CD14-positive monocyte (primary cell): ENCODE data around the gene RLN3. TPM values are rescaled to one million over a fixed set of nuclear protein-coding genes. Genes with fewer than 3 reads are reported as not detected.
"Not testable (repeated sequence)": the region's sequence is repeated elsewhere in the genome, so short reads cannot be mapped to it uniquely, and the experiment has no call there.

Experiments
- DNase-seq, 3 donors: peaks; one replicate each; pipeline ENCODE4 v3.0.0-alpha.2; 2011 to 2022
- H2AFZ ChIP-seq: 2 replicates; pipeline ENCODE4 v1.6.0; 2012; ENCODE audit warnings: mild to moderate bottlenecking, low read depth, low read length, inconsistent platforms; ENCODE audit not compliant: insufficient read depth, poor library complexity, severe bottlenecking
- H3K27ac ChIP-seq, 2 donors: 1 replicate in 1 of 2; 2 replicates in 1 of 2; pipeline ENCODE4 v1.5.1; 2012 to 2013; ENCODE audit warnings: low read length in 2 of 2, control low read depth in 1 of 2, inconsistent platforms in 1 of 2, low read depth in 1 of 2, mild to moderate bottlenecking in 1 of 2
- H3K27me3 ChIP-seq, 2 donors: one replicate each; pipeline versions ENCODE4 v1.6.0 to v1.6.1; 2011 to 2013; ENCODE audit warnings: low read length in 2 of 2; ENCODE audit not compliant: control insufficient read depth in 2 of 2, insufficient read depth in 2 of 2
- H3K36me3 ChIP-seq, 2 donors: replicated peaks in 1 of 2; 1 replicate in 1 of 2; 2 replicates in 1 of 2; pipeline versions ENCODE4 v1.5.1 to v1.6.1; 2012 to 2013; ENCODE audit warnings: low read length in 2 of 2, control low read depth in 1 of 2, inconsistent platforms in 1 of 2, mild to moderate bottlenecking in 1 of 2; ENCODE audit not compliant: insufficient read depth in 2 of 2, control insufficient read depth in 1 of 2
- H3K4me1 ChIP-seq, 2 donors: 1 replicate in 1 of 2; 2 replicates in 1 of 2; pipeline versions ENCODE4 v1.5.1 to v1.6.1; 2012 to 2013; ENCODE audit warnings: low read length in 2 of 2, control low read depth in 1 of 2, inconsistent platforms in 1 of 2, mild to moderate bottlenecking in 1 of 2, moderate library complexity in 1 of 2; ENCODE audit not compliant: insufficient read depth in 2 of 2, control insufficient read depth in 1 of 2
- H3K4me2 ChIP-seq: replicated peaks from 2 replicates; pipeline ENCODE3; 2012; ENCODE audit warnings: low read length, moderate library complexity, mild to moderate bottlenecking; ENCODE audit not compliant: poor library complexity, severe bottlenecking; ENCODE audit errors: extremely low read depth
- H3K4me3 ChIP-seq, 3 experiments: fragments of 200-600 bp in 1 of 3; sonication (generic) in 1 of 3; replicated peaks in 1 of 3; 1 replicate in 2 of 3; 2 replicates in 1 of 3; pipeline ENCODE4 v1.5.1; 2011 to 2013; ENCODE audit warnings: low read length in 3 of 3, mild to moderate bottlenecking in 3 of 3, control low read depth in 2 of 3, low read depth in 2 of 3, inconsistent platforms in 1 of 3, moderate library complexity in 1 of 3
- H3K79me2 ChIP-seq: 2 replicates; pipeline ENCODE4 v1.6.0; 2012; ENCODE audit warnings: mild to moderate bottlenecking, control low read depth, inconsistent platforms, low read length, moderate library complexity; ENCODE audit not compliant: insufficient read depth
- H3K9ac ChIP-seq: 2 replicates; pipeline ENCODE4 v1.6.0; 2017; ENCODE audit warnings: low read length, mild to moderate bottlenecking; ENCODE audit not compliant: insufficient read depth, poor library complexity, severe bottlenecking
- H3K9me3 ChIP-seq, 2 donors: replicated peaks in 1 of 2; 1 replicate in 1 of 2; 2 replicates in 1 of 2; pipeline versions ENCODE4 v1.5.1 to v1.6.1; 2012 to 2013; ENCODE audit warnings: low read length in 2 of 2, control low read depth in 1 of 2; ENCODE audit not compliant: control insufficient read depth in 1 of 2, insufficient read depth in 1 of 2
- H4K20me1 ChIP-seq: 2 replicates; pipeline ENCODE4 v1.6.0; 2012; ENCODE audit warnings: mild to moderate bottlenecking, low read length, control low read depth, moderate library complexity; ENCODE audit not compliant: insufficient read depth
- H3K27ac Mint-ChIP-seq, 7 donors: one replicate each; pipeline ENCODE4 v1.8.0; 2020; ENCODE audit warnings: mild to moderate bottlenecking in 7 of 7, mixed read lengths in 7 of 7, moderate library complexity in 6 of 7, inconsistent platforms in 2 of 7
- H3K27me3 Mint-ChIP-seq, 3 donors: one replicate each; pipeline ENCODE4 v1.8.0; 2021 to 2022; ENCODE audit warnings: low read depth in 3 of 3, mild to moderate bottlenecking in 3 of 3, mixed read lengths in 3 of 3, moderate library complexity in 3 of 3, inconsistent platforms in 1 of 3
- H3K36me3 Mint-ChIP-seq, 2 donors: one replicate each; pipeline ENCODE4 v1.8.0; 2020; ENCODE audit warnings: mixed read lengths in 2 of 2, inconsistent platforms in 1 of 2, mild to moderate bottlenecking in 1 of 2
- H3K4me1 Mint-ChIP-seq: one replicate; pipeline ENCODE4 v1.8.0; 2020; ENCODE audit warnings: mild to moderate bottlenecking, mixed read lengths
- H3K4me3 Mint-ChIP-seq, 2 donors: one replicate each; pipeline ENCODE4 v1.8.0; 2020; ENCODE audit warnings: mild to moderate bottlenecking in 2 of 2, mixed read lengths in 2 of 2, moderate library complexity in 1 of 2
- H3K9me3 Mint-ChIP-seq, 7 donors: one replicate each; pipeline ENCODE4 v1.8.0; 2020 to 2022; ENCODE audit warnings: mixed read lengths in 7 of 7, mild to moderate bottlenecking in 6 of 7, moderate library complexity in 6 of 7, inconsistent platforms in 2 of 7
- CTCF ChIP-seq: fragments of 200-600 bp; IDR thresholded peaks from one replicate; pipeline ENCODE4 v1.8.0; 2022; ENCODE audit warnings: antibody characterized with exemption, mild to moderate bottlenecking
- WGBS: methylation state at CpG from one replicate; pipeline ENCODE4 v1.1.5; 2013; ENCODE audit warnings: missing lambda C conversion rate; ENCODE audit not compliant: insufficient coverage; 5-methylcytosine and 5-hydroxymethylcytosine counted together
- intact Hi-C, 2 donors: fragments of 100-400 bp; cut with micrococcal nuclease; formaldehyde crosslinking; loops; one replicate each; pipeline versions ENCODE4 v1.15.0 to v1.15.1; 2023
- polyA plus RNA-seq, 3 donors: library from polyadenylated mRNA; depleted of rRNA in 1 of 3; unstranded in 2 of 3; stranded (reverse) in 1 of 3; fragments of 300-500 nt in 2 of 3; fragments of >200 nt in 1 of 3; fragmentation: Illumina TruSeq in 2 of 3; gene quantifications; 1 replicate in 2 of 3; 2 replicates in 1 of 3; pipeline ENCODE4 v1.2.3, GENCODE V29; 2012 to 2021

Gene RLN3
- polyA plus RNA-seq, 3 donors = not detected

GRCh38 chr19:14019100-14019499 is 8.8 kb upstream of the RLN3 start:
- peak in 2 of 3 donors; percentile 43 for DNase-seq
- TF ChIP-seq CTCF = no peak
- H3K9ac ChIP-seq = no peak overlapping the region

GRCh38 chr19:14019739-14020138 is 8.2 kb upstream of the RLN3 start:
- H3K27me3 ChIP-seq, H3K36me3 Mint-ChIP-seq, H3K9me3 Mint-ChIP-seq, intact Hi-C loops, H3K36me3 ChIP-seq, H3K4me3 ChIP-seq, H3K27ac ChIP-seq, H3K27me3 Mint-ChIP-seq, H3K9ac ChIP-seq, H3K4me2 ChIP-seq, H3K4me3 Mint-ChIP-seq, H3K9me3 ChIP-seq, H4K20me1 ChIP-seq, H3K79me2 ChIP-seq, H2AFZ ChIP-seq, DNase-seq: not testable (repeated sequence)
- Mint-ChIP-seq H3K4me1 (peaks cover 49% of the 10 kb centered on the region), H3K27ac (peak overlapping the region in 3 of 7 donors; percentile 31 to 66 (median 61))
- no CpG with 5 or more reads among the region's 3 CpGs for WGBS
- peaks cover 58% of the 10 kb centered on the region in 2 donors for H3K4me1 ChIP-seq

More at GRCh38 chr19:14019100-14019499, 8.8 kb upstream of the RLN3 start:
- Histone ChIP-seq H3K27me3 (no peaks in the 10 kb centered on the region), H3K4me2 (peak overlapping the region; percentile 44), H3K4me3 (peak overlapping the region in 1 of 3 experiments; percentile 30), H3K27ac (peak overlapping the region; percentile 14 to 37), H3K9me3 (no peaks in the 10 kb centered on the region), H4K20me1 (no peaks in the 10 kb centered on the region), H2AFZ (no peak overlapping the region), H3K79me2 (no peaks in the 10 kb centered on the region), H3K4me1 (peaks cover 51 to 56% of the 10 kb centered on the region in 2 donors), H3K36me3 (no peaks in the 10 kb centered on the region)
- peaks cover 0 to 4% (median 0%) of the 10 kb centered on the region in 7 donors for H3K9me3 Mint-ChIP-seq
- H3K27me3 Mint-ChIP-seq = peaks cover 0 to 2% (median 2%) of the 10 kb centered on the region in 3 donors
- WGBS = no CpG with 5 or more reads among the region's 6 CpGs
- H3K4me1 Mint-ChIP-seq = peaks cover 48% of the 10 kb centered on the region
- no peaks in the 10 kb centered on the region for H3K36me3 Mint-ChIP-seq
- intact Hi-C loops = no loop called here
- peak overlapping the region in 6 of 7 donors; percentile 40 to 82 (median 69) for H3K27ac Mint-ChIP-seq
- H3K4me3 Mint-ChIP-seq = peak overlapping the region in 1 of 2 donors; percentile 51
